ENCODE results near the gene SEPTIN11.

The SEPTIN11 gene

GRCh38 chr4:76949276-76950051 is at the start of gene SEPTIN11:
TSS of gene SEPTIN11 (plus strand) at chr4:76949752. CDS start at chr4:76949904, 152 bp downstream.
- DNase-seq: peak; percentile 48

- no peak for DNase-seq
Measured at GRCh38 chr4:76902233-76902890, 47.2 kb upstream of the SEPTIN11 start.

- no peak for DNase-seq
Measured at GRCh38 chr4:76904646-76905190, 44.8 kb upstream of the SEPTIN11 start.

- DNase-seq: no peak
Measured at GRCh38 chr4:76905521-76905920, 44.0 kb upstream of the SEPTIN11 start.

GRCh38 chr4:76909711-76910110 is 39.8 kb upstream of the SEPTIN11 start:
- no peak for DNase-seq

GRCh38 chr4:76920715-76921114 is 28.8 kb upstream of the SEPTIN11 start:
- DNase-seq: no peak

GRCh38 chr4:76923619-76924357 is 25.8 kb upstream of the SEPTIN11 start:
- no peak for DNase-seq

- no peak for DNase-seq
Measured at GRCh38 chr4:76926841-76927240, 22.7 kb upstream of the SEPTIN11 start.

GRCh38 chr4:76930685-76931084 is 18.9 kb upstream of the SEPTIN11 start:
- DNase-seq: no peak

GRCh38 chr4:76931087-76931486 is 18.5 kb upstream of the SEPTIN11 start:
- DNase-seq: no peak

GRCh38 chr4:76931576-76932276 is 17.8 kb upstream of the SEPTIN11 start:
- DNase-seq: no peak

GRCh38 chr4:76939184-76939583 is 10.4 kb upstream of the SEPTIN11 start:
- DNase-seq: no peak

GRCh38 chr4:76943129-76943620 is 6.4 kb upstream of the SEPTIN11 start:
- DNase-seq: no peak

GRCh38 chr4:76943790-76944189 is 5.8 kb upstream of the SEPTIN11 start:
- DNase-seq: no peak

GRCh38 chr4:76947369-76947768 is 2.2 kb upstream of the SEPTIN11 start:
- no peak for DNase-seq

GRCh38 chr4:76948443-76949275 is 893 bp upstream of the SEPTIN11 start:
- DNase-seq: no peak

- DNase-seq: peak; percentile 14
Measured at GRCh38 chr4:76950052-76950955, 752 bp downstream of the SEPTIN11 start.

- DNase-seq: peak; percentile 38
Measured at GRCh38 chr4:76950956-76951671, 1.6 kb downstream of the SEPTIN11 start.

GRCh38 chr4:76951672-76952010 is 2.1 kb downstream of the SEPTIN11 start:
- no peak for DNase-seq

- DNase-seq: no peak
Measured at GRCh38 chr4:76952071-76952470, 2.5 kb downstream of the SEPTIN11 start.

All from NCI-H1105 treated with DMSO at 0.1 percent for 48 hours (cell line).